HG03342 (cell line): ENCODE measurements around the gene FAM177A1.
A peak's percentile ranks its signal among the peaks of the same experiment; 100 is the strongest.
"Not testable (repeated sequence)": the region's sequence is repeated elsewhere in the genome, so short reads cannot be mapped to it uniquely, and the experiment has no call there.

Experiments used
- ATAC-seq: cut with Tn5 transposase; IDR thresholded peaks from one replicate; pipeline ENCODE4 v1.9.1; 2021; ENCODE audit warnings: mild to moderate bottlenecking, moderate library complexity; ENCODE audit not compliant: unreplicated experiment

The FAM177A1 gene

DNA sequence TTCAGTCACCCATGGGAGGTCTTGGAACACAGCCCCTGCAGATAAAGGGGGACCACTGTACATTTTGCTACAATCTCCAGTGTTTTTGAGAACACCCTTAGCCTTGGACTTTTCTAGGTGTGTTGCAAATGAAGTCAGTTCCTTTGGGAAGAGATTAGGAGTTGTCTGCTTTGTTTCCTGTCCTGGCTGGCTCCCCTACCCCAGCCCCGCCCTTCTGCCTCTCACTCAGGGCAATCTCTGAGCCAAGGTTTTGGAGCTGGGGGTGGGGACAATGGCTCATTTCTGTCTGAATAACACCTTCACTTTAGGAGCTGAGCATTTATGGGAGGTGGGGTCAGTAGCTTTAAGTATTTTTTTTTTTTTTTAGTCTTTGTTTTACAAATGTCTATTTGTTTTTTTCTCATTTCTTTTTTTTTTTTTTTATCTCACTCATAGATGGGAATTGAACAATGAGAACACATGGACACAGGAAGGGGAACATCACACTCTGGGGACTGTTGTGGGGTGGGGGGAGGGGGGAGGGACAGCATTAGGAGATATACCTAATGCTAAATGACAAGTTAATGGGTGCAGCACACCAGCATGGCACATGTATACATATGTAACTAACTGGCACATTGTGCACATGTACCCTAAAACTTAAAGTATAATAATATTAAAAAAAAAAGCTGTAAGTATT is 15.2 kb downstream of the FAM177A1 start:
- ATAC-seq: not testable (repeated sequence)

DNA sequence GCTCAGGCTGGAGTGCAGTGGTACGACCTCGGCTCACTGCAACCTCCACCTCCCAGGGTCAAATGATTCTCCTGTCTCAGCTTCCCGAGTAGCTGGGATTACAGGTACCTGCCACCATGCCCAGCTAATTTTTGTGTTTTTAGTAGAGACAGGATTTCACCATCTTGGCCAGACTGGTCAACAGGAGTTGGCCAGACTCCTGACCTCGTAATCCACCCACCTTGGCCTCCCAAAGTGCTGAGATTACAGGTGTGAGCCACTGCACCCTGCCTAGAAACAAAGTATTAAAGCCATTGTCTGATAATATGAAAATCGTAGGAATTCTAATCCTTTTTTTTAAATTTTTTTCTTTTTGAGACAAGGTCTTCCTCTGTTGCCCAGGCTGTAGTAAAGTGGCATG is 19.7 kb downstream of the FAM177A1 start:
- not testable (repeated sequence) for ATAC-seq

DNA sequence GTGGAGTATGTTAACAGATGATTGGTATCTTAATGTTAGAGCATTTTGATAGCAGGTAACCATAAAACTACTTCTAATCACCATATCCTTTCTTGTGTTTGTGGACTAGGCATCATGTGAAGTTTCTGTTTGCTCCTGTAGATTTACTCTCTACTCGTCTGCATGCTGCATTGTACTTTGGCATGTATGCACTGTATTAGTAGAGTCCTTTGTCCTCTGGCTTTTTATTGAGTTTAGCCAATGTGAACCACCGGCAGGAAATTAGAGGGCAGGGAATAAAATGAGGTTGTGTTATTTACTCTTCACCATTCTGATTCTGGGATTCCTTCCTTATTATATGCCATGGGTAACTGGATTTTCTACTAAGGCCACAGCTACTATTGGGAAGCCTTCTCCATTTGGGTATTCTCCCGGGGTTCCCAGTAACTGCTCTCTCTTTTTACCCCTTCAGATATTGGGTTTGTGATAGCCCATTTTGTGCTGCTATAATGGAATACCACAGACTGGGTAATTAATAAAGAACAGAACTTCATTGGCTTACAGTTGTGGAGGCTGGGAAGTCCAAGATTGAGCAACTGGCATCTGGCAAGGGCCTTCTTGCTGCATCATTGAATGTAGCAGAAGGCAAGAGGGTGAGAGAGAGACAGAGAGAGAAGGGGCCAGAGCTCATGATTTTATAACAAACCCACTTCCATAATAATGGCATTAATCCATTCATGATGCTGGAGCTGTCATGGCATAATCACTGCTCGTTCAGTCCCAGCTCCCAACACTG is 22.4 kb downstream of the FAM177A1 start:
- no peak for ATAC-seq

DNA sequence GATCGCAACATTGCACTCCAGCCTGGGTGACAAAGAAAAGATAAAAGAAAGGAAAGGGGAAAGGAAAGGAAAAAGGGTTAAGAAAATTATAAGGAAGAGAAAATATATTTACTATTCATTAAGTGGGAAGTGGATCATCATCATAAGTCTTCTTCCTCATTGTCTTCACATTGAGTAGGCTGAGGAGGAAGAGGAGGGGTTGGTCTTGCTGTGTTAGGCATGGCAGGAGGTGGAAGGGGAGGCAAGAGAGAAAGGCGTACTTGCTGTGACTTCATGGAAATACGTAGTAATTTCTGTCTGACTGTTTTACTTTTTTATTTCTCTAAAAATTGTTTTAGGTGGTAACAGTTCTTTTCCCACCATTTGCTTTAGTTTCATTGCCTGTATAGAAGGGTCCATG is 26.2 kb downstream of the FAM177A1 start:
- ATAC-seq: no peak

DNA sequence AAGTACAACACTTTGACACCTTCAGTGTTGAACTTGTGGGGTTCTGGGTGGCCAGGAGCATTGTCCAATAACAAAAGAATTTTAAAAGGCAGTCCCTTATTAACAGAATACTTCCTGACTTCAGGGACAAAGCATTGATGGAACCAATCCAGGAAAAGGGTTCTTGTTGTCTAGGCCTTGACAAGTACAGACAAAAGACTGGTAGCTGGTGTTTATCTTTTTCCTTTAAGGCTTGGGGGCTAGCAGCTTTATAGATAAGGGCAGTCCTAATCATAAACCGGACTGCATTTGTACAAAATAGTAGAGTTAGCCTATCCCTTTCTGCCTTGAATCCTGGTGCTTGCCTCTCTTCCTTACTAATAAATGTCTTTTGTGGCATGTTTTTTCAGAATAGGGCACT is 27.4 kb downstream of the FAM177A1 start:
- no peak for ATAC-seq

DNA sequence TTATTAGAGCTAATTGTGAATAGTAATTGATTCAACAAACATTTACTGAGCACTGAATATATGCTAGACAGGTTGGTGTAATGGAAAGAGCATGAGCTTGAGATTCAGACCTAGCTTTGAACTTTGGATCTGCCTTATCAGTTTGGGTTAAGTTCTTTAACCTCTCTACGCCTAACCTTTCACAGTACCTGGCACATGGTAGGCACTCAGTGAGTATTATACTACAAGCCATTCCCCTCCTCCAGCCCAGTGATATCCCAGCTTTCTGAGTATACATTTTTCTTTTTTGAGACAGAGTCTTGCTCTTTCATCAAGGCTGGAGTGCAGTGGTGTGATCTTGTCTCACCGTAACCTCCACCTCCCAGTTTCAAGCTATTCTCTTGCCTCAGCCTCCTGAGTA is 32.0 kb downstream of the FAM177A1 start:
- no peak for ATAC-seq

DNA sequence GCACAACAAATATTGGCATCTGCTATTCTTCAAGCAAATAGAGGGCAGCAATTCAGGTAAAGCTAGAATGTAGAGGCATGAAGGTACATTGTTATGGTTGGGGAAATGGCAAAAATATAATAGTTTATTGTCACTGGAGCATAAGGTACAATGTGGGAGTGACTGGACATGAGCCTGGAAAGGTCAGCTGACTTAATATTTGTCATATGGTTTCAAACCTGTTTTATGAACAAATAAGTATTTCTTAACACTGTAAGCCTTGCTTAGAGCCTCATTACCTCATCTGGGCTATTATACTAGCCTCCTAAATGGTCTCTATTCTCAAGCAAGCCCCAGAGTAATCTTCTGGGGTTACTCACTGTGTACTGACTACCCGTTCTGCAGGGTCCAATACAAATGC is 33.7 kb downstream of the FAM177A1 start:
- no peak for ATAC-seq

DNA sequence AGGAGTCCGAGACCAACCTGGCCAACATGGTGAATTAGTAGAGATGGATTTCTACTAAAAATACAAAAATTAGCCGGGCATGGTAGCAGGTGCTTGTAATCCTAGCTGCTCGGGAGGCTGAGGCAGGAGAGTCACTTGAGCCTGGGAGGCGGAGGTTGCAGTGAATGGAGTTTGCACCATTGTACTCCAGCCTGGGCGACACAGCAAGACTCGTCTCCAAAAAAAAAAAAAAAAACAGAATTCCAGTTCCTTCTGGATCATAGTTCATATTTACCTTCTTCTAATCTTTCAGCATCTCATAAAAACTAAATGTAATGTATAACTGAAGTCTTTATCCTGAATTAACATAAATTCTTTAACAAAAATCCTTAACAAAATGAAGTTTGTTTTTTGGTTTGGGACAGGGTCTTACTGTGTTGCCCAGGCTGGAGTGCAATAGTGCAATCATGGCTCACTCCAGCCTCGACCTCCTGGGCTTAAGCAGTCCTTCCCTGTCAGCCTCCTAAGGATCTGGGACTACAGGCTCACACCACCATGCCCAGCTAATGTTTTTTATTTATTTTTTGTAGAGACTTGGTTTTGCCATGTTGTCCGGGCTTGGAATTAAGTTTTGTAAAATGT is 37.6 kb downstream of the FAM177A1 start:
- ATAC-seq: no peak

DNA sequence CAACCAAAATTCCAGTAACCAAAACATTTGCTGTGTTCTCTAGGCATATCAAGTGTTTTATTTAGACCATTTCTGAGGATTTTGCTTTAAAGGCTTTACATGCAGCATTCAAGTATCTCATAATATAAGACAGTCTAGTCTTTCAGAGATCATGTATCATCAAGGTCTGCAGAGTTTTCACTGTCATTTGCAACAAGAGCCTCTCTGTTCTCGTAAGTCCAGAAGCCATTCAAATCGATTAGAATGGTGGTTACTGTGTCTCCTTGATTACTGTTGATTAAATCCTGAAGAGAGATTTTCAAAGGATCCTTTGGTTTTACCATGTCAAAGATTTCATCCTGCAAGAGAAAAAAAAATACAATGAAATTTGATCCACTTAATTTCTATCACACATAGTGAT is 39.4 kb downstream of the FAM177A1 start:
- ATAC-seq: no peak

DNA sequence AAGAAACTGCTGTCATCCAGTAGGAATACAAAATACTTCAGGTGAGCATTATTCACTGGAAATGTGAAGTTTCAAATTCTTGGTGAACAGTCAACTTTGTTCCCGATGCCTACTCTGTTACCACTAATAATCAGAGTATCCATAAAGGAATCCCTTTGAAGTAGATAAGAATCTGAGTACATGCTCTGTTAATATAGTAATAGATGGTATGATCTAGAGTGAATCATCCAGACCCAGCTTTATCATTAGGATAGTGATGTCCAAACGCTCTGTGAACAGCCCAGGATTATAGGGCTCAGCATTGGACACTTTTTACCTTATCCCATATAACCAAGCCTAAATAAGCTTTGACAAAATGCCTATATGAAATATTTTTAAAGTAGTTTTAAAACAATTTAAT is 42.4 kb downstream of the FAM177A1 start:
- ATAC-seq: no peak

DNA sequence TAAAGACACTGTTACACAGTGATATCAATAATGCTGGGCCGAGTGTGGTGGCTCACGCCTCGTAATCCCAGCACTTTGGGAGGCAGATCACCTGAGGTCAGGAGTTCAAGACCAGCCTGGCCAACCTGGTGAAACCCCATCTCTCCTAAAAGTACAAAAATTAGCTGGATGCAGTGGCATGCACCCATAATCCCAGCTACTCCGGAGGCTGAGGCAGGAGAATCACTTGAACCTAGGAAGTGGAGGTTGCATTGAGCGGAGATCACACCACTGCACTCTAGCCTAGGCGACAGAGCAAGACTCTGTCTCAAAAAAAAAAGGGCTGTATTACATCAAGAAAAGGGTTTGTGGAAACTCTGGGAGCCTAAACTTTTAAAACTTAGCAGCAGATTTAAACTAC is 48.6 kb downstream of the FAM177A1 start:
- not testable (repeated sequence) for ATAC-seq

DNA sequence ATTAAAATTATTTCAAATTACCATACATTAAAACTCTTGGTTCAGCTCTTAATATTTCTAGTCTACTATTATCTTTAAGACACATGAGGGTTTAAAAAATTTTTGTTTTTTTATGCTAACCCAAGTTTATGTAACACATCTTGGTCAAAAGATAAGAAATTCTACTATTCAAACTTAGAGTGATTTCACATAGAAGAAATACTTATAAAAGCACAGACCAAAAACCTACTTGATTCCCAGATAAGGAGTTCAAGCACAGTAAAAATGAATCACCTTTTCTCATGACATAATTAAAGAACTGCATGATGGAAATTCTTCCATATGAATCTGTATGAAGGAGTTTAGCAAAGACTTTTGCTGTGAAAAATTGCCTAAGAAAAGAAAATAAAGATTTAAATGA is 61.8 kb downstream of the FAM177A1 start:
- ATAC-seq: no peak

DNA sequence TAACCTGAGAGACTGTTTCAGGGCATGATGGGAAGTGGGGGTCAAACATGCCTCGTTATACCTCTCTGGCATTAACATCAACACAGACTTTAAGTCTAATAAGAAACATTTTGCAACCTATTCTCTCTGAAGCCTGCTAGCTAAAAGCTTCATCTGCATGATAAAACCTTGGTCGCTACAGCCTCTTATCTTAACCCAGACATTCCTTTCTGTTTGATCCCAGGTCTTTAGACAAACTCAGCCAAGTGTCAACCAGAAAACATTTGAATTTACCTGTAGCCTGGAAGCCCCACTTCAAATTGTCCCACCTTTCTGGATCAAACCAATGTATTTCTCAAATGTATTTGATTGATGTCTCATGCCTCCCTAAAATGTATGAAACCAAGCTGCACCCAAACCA is 66.6 kb downstream of the FAM177A1 start:
- no peak for ATAC-seq

DNA sequence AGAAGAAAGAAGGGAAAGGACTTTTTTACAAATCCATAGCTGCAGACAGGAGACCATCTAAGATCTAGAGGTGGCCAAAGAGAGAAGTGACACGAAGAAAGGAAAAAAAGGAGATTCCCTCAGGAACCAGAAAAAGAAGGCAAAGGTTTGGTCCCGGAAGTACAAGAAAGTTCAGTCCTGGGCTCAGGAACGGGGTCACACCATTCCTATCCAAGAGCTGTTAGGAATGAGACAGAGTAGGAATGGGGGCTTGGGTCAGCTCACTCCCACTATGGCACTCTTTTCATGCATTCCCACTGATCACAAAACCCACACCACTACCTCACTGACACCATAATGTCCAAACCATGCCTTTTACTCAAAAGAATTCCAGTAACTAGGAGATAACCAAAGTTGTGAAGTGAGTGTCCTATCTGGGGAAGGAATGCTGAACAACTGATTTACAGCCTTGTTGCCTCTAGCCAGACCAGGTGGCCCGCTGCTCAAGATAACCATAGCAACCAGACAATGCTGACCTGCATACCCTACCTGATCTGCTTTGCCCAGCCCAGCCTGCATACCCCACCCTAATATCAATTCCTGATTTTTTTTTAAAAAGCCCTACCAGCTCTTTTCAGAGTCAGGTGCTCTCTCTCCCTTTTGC is 67.4 kb downstream of the FAM177A1 start:
- ATAC-seq: no peak

DNA sequence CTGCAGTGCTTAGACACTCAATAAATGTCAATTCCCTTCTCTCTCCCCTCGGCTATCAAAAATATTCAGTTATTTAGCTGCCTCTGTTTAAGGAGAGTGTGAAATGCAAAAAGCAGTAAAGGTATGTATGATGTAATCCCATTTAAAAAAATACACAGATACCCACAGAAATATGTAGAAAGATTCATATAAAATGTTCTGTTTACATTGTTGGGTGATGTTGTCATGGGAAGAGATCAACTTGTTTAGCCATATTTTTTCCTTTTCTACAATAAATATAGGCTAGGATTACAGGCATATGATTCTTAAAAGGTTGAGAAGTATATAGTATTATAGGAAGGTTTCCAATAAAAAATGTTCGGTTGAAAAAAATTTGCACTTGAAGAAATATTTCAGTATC is 68.0 kb downstream of the FAM177A1 start:
- no peak for ATAC-seq

DNA sequence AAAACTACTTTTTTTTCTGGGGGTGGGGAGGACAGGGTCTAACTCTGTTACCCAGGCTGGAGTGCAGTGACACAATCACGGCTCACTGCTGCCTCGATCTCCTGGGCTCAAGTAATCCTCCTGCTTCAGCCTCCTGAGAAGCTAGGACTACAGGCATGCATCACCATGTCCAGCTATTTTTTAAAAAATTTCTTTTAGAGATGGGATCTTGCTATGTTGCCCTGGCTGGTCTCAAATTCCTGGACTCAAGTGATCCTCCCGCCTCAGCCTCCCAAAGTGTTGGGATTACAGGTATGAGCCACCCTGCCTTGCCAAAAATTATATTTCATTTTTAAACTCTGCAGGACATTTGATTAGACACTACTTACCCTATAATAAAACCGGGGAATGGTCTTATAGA is 70.2 kb downstream of the FAM177A1 start:
- no peak for ATAC-seq

DNA sequence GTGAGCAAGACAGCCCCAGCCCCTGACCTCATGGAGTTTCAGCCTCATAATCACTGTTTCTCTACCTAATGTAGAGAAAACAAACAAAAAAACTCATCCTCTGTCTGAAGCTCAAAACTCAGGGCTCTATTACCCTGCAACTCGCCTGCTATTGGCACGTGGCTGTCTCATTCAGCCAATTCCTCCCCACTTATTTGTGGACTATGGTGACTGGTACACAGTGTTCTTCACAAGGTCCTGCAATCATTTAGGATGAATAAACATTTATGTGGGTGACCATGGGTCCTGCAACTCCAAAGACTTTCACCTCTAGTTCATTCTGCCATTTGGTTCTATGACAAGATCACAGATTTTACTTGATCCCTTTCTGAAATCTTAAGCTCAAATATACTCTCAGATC is 71.0 kb downstream of the FAM177A1 start:
- no peak for ATAC-seq

DNA sequence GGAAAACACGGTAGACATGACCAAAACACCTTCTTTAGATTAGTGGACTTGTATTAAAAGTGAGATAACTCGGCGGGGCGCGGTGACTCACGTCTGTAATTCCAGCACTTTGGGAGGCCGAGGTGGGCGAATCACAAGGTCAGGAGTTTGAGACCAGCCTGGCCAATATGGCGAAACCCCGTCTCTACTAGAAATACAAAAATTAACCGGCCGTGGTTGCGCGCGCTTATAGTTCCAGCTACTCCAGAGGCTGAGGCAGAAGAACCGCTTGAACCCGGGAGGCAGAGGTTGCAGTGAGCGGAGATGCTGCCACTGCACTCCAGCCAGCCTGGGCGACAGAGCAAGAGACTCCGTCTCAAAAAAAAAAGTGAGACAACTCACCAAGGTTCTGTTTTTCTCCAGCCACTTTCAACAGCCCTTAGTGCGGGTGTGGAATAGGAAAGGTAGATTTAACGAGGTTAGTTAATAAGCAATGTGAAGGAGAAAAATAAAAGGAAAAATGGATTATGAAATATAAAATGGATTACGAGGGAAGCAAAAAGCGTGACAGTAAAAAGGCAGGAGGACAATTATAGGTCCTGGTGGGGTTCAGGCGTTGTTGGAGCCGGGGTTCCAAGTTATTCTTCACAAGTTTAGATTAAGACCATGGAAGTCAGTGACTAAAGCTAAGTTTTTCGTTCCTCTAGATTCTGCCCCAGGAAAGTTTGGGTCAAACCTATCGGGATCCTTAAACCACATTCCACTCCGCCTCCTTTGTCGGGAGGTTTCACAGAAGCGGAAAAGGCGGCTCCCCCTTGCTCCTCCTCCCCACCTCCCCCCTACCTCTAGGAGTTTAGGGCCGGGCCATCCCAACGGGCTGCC is 75.2 kb downstream of the FAM177A1 start:
- no peak for ATAC-seq

DNA sequence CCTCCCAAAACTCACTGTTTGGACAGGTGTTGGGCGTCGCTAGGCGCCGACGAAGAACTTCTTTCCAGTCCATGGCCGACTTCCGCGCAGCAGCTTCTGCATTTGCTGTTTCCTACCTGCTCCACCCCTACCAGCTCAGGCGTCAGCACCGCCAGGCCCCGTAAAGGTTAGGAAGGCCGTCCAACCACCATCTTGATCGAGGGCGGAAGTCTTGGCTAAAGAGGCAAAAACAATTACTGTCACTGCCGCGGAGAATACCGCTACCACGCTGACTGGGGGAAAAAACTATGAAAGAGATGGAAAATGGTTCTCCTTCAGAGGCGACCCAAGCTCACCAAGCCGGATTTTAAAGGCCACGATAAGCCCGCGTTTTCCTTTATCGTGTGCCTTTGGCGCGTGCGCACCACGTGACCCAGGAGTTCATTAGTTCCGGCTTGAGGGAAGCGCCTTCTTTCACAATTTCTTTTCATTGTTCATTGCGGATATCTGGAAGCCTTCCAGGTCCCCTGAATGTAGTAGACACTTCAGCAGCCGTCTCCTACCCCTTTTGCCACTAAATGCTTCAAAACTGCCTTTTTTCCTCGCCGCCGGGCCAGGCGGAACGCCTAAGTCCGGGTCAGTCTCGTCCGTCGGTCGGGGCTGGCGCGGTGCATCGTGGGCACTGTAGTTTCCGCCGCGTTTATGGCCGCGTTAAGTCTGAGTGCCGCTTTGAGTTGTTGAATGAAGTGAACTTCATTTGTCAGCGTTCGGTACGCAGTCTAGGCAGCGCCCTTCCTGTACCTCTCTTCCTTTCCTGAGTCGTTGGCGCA is 76.0 kb downstream of the FAM177A1 start, which contains the start of the genes PPP2R3C and PRORP:
Gene PPP2R3C, minus strand, starts transcription at position 104 of the 809 bp plus-strand sequence. Its CDS starts 31 bp downstream, at position 73.
Gene PRORP, plus strand, starts transcription at position 666 of the 809 bp plus-strand sequence. CDS start 694 bp downstream, outside the sequence.
- ATAC-seq: peak; percentile 74
